Ramos (cell line): ENCODE measurements around the gene NR5A1.

Experiments used
- in situ Hi-C: fragments of 300-500 bp; cut with MboI; formaldehyde crosslinking; loops from one replicate; pipeline ENCODE4 v1.14.3; 2022; ENCODE audit warnings: low sequenced_read_pairs; ENCODE audit not compliant: unreplicated experiment

NR5A1 gene

DNA sequence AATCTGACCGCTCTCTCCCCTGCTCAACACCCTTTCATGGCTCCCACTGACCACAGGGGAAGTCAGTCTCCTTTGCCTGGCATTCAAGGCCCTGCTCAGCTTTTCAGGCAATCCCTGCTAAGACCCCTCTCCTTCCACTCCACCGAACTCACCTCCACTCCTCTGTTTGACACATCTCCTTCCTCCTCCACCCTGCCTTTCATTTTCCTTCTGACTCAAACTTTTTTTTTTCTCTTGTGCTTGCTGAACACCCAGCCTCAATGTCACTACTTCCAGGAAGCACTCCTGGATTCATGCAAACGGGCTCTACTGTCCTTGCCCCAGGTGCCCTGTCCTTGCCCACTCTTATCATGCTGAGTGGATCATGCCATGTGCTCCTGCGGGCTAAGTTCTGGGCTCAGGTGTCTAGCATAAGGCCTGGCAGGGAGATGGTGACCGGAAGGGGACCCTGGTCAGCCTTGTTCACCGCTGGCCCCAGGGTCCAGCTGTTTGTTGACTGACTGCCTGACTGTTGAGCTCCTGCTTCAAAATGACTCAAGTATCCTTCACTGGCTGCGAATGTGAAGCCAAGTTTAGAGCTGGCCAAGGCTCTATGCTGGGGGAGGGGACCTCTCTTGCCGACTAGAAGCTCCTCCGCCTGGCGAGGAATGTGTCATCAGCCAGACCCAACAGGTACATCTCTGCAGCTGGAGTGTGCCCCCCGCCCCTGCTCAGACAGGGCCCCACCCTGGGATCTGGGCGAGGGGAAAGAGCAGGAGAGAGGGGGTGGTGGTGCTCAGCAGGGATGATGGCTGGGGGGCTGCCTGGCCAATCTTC, 6.2 kb downstream of the NR5A1 start:
- in situ Hi-C loops: no loop called here

DNA sequence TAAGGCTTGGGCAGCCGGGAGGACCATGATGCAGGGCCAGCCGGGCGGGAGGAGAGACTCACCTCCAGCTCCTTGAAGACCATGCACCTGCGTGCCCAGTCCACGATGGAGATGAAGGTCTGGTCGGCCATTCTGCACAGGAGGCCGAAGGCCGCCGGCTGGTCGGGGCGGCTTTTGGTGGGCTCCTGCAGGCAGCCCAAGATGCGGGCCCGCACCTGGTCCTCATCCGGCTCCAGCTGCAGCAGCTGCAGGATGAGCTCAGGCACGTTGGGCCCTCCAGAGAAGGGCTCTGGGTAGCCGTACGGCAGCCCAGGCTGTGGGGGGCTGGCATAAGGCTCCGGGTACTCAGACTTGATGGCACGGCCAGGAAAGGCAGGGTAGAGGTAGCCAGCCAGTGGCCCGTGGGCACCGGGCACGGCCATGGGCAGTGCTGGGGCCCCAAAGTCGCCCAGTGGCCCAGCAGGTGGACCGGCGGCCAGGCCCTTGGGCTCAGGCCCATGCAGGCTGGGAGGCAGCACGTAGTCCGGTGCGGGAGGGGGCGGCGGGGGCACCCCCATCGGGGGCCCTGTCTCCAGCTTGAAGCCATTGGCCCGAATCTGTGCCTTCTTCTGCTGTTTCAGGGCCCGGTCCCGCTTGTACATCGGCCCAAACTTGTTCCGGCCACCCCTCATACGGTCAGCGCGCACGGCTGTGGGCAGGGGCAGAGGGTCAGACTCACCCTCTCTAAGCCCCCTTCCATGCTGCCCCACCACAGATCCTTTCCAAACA, 7.0 kb downstream of the NR5A1 start:
- in situ Hi-C loops: no loop called here

DNA sequence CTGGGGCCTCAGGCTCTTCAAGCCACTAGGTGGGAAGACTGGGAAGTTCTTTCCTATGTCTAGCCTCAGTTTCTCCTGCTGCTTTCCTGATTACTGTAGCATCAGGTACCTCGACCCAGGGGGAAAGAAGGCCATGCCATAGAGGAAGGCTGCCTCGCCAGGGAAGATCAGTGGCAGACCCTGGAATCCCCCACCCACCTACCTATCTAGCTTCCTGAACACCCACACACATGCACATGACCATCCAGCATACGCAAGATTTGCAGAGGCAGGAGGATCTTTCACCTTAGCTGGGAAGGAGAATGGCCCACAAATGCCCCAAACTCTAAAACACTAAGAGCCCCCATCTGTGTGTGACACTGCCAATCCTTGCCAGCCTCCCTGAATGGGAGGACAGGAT, 8.0 kb downstream of the NR5A1 start:
- in situ Hi-C loops: no loop called here

DNA sequence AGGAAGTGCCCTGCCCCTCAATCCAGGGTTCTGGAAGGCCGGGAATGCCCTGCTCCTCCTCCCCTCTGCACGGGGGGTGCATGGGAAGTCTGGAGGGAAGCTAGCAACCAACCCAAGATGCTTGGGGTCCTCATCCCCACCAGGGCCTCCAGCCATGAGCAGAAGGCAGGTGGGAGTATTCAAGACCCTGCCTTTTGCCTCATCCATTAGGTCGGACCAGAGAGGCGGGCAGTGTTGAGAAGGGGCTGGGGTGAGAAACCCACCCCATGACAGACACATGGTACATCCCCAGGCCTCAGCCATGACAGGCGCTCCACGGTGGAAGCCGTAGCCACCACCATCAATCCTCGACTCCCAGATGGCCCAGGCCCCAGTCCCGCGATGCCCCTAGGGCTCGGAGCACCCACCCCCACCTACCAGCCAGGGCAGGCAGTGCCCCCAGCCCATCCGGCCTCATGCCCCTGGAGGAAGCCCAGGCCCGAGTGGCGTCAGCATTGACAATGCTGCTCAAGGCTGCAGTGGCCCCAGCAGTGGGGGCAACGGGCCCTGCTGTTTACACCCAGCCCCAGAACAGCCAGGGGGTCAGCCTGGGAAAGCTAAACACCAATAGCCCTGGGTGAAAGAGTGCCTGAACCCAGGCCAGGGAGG, 8.6 kb downstream of the NR5A1 start:
- in situ Hi-C loops: no loop called here

DNA sequence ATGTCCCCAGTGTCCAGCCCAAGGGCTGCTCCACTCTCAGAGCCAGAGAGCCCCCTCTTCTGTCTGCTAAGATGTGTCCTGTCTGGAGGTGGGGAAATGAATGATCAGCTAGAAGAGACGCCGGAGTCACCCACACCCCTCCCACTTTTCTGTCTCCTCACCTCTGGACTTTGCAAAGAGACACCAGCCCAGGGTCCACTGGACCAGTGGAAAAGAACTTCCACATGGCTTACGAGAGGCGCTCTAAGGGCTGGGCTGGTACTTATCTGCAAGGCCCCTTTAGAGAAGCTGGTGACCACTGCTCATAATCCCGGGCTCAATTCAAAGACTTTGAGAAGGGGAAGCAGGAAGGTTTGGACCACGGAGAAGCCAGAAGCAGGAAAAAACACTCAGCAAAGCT, 9.2 kb downstream of the NR5A1 start:
- in situ Hi-C loops: no loop called here

DNA sequence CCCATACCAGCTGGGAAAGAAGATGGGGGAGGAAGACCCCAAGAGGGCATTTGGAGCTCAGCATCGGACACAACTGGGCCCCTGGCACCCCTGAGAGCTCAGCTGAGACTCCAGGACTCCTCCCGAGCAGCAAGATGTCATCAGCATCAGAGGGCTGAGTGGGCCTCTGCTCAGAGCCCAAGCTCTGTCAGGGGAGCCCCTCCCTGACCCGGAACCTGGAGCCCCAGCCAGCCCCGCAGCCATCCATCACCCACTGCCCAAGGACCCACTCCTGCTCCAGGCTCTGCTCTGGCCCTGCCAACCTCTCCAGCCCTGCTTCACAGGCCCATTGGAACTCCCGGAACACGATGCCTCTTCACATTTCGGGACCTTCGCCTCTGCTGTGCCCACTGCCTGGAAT, 9.8 kb downstream of the NR5A1 start:
- in situ Hi-C loops: no loop called here

DNA sequence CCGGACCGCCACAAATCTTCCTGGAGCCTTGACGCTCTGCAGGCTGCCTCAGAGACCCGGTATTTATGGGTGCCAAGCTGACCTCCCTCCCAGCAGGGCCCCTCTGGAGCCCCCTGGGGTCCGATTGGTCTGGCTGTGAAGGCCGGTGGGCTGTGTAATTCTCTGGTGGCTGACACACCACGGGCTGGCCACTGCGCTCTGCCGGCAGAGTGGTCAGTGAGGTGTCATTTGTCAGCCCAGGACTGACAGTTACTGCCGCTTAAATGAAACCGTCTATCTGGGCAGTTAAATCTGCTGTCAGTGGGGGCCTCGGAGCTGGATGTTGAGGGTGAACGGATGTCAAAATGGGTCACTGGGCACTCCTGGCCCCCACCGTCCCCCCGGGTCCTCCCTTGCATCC, 10.7 kb downstream of the NR5A1 start:
- in situ Hi-C loops: no loop called here

DNA sequence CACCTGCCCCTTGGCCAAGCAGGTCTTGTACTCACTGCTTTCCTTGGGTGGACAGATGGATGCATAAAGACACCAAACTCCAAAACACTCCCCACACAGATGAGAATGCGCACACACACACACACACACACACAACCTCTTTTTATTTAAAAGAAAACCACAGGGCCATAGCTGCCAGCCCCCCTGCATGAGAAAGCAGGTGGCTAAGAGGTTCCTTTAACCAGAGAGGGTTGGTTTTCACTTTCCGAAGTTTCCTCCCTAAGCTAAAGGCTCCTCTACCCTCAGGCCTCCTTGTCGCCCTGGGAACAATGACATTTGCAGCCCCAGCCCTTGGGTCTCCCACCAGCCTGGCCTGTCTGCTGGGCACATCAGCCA, 11.1 kb downstream of the NR5A1 start:
- in situ Hi-C loops: no loop called here

DNA sequence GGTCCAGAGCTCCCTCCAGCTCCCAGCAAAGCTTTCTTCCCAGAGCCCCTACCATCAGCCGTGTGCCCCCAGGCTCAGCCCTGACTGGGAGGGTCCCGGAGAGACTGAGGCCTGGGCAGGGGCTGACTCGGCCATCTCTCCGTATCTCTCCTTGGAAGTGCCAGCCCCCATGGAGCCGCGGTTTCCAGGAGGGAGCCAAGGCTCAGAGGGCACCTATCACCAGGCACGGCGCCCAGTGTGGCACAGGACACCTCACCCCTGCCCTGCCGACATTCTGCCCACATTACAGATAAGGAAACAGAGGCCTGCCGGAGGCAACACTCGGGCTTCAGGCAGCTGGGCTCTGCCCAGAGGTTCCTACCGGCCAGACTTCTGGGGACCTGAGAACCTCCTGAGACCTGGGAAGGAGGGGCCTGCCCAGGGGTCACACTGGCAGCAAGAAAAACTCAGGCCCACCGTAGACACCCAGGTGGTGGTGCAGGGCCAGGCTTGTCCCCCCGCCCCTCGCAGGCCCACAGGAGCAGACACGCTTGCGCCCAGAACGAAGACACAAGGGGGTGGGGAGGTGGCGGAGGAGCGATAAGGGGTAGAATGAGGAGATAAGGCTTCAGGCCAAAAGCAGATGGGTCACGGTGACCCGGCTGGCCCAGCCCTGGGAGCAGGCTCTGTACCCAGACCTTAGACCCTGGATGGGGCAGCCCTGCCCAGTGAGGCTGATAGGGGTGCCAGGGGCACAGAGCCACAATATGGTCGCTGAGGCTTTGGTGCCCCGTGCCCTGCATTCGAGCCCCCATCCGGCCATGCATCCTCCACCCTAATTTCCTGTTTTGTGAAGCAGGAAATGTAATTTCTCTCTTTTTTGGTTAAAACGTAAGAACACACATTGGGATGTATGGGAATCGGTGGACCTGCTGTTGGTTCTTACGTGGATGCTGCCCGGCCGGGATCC, 11.8 kb downstream of the NR5A1 start:
- in situ Hi-C loops: no loop called here

DNA sequence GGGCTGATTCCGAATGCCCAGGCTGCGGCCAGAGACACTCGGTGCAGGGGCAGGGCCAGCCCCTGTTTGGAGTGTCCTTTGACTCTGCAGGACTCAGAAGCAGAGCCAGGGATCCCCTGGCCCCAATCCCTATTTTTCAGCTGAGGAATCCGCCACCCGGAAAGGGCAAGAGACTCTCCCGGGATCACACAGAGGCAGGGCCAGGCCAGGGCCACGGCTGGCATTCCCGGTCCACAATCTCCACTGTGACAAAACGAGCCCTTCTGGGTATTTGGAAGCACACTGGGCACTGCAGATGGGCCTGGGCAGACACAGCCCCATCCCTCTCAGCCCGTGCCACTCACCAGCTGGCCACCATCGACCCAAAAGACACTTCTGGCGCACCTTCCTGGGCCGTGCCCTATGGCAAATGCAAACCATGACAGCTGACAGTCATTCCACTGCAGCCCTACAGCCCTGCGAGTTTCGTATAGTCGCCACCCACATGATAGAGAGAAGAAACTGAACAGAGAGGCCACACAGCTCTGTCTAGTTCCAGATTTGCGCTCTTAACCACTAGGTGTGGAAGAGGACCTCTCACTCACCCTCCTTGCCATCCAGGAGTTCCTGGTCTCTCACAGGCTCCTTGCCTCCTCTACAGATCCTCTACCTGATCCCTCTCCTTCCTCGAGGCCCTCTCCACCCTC, 13.3 kb downstream of the NR5A1 start:
- in situ Hi-C loops: no loop called here

DNA sequence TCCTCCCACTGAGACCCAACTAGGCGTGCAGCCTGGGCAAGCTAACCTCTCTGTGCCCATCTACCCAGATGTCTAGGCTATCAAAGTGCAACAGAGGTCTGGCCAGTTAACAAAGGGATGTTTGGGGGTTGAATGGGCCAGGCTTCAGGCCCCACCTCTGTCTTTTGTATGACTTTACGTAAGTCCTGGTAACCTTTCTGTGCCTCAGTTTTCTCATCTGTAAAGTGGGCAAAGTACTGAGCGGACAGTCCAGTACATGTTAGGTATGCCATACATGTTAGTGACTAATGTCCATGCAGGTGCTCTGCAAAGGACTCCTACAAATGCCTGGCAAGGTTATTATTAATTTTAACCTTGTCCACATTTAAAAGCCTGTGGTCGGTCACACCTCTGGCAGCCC, 14.0 kb downstream of the NR5A1 start:
- in situ Hi-C loops: no loop called here

DNA sequence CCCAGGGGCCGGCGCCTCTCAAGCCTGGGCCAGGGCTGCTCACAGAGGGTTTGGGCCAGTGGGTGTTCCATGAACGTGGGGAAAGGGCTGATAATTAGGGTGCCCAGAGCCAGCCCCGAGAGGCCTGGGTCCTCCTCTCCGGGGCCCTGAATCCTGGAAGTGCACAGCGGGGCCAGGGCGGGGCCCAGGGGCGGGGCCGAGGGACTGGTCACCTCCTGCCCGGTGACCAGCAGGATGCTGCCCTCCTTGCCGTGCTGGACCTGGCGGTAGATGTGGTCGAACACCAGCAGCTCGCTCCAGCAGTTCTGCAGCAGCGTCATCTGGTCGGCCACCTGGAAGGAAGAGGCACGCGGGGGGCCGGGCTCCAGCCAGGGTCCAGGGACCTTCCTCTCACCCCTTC, 14.4 kb downstream of the NR5A1 start:
- in situ Hi-C loops: no loop called here

DNA sequence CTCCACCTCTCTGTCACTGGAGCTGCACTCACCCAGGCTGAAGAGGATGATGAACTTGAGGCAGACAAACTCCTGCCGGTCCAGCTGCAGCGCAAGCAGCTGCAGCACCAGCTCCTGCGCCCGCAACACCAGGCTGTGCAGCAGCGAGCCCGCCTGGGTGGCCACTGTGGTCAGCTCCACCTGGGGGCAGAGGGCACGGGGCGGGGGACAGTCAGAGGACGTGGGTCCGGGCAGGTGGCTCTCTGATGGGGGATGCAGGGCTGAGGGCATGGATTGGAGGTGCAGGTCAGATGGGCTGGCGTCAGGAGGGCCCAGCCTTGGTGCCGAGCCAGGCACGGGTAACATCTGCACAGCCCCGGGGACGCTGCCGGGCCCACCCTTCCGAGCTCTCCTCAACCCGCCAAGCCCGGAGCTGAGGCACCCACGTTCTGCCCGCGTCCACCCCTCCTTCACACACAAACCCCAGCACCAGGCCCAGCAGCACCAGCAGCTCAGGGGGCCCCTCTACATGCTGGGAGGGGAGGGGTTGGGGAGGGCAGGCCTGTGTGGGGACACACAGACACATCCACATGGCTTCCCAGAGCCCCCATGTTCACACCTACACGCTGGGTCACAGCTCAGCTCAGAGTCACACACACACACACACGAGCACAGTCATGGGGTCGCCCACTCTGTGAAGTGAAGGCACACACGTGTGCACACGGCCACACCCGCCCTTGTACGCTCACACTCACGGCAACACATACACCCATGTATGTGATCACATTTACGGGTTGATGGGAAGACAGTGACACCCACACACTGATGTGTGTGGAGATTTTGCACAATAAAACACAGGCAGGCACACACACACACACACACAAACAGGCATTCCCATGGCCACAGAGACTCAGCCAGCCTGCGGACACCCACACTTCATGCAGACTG, 15.9 kb downstream of the NR5A1 start:
- in situ Hi-C loops: no loop called here

DNA sequence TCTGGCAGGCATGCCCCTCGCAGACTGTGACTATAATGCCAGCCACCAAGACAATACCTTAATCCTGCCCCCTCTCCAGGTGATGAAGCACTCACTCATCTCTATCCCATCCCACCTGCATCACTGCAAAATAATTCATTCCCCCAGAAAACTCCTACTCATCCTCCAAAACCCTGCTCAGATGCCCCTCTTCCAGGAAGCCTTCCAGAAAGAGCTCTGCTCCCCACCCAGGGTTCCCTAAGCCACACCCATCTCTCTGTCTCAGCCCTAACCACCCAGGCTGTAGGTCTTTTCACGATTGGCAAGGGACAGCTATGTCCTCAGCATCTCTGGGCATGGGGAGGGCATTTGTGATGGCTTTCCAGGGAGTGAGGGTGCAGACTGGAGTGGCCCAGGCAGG, 17.2 kb downstream of the NR5A1 start:
- in situ Hi-C loops: no loop called here

DNA sequence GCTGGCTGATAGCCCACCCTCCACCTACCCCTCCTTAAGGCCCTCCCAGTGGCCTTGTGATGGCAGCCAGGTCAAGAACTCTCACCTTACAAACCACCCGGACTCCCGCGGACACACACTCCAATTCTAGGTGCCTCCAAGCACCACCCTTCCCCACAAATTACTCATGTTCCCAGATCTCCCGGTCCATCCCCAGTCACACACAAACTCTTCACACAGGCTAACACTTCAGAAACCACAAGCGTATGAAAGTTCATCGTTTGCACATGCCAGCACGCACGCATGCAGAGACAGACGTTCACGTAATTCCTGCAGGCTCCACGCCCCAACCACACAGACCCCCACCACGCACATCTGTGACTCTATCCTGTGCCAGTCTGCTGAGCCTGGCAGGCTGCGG, 18.0 kb downstream of the NR5A1 start:
- in situ Hi-C loops: no loop called here

DNA sequence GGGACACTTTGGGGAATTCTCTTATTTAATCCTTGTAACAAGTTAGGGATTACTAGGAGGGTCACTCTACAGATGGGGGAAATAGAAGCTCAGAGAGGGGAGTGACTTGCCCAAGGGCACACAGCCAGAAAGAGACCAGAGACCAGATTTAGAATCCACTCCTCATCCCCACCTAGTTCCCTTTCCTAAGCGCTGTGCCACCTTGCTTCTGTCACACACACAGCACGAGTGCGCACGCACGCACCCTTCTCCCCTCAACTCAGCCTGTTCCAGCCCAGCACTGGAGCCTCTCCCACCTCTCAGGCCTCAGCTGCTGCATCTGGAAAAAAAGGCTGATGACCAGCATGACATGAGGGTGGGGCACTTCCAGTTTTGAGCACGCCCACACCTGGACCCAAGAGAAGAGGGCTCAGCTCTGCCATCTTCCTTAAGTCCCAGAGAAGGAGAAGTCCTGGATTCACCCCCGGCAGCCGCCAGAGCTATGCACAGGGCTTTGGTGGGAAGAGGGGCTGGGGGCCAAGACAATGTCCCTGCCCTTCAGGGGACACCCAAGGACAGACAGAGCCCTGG, 18.5 kb downstream of the NR5A1 start:
- in situ Hi-C loops: no loop called here

DNA sequence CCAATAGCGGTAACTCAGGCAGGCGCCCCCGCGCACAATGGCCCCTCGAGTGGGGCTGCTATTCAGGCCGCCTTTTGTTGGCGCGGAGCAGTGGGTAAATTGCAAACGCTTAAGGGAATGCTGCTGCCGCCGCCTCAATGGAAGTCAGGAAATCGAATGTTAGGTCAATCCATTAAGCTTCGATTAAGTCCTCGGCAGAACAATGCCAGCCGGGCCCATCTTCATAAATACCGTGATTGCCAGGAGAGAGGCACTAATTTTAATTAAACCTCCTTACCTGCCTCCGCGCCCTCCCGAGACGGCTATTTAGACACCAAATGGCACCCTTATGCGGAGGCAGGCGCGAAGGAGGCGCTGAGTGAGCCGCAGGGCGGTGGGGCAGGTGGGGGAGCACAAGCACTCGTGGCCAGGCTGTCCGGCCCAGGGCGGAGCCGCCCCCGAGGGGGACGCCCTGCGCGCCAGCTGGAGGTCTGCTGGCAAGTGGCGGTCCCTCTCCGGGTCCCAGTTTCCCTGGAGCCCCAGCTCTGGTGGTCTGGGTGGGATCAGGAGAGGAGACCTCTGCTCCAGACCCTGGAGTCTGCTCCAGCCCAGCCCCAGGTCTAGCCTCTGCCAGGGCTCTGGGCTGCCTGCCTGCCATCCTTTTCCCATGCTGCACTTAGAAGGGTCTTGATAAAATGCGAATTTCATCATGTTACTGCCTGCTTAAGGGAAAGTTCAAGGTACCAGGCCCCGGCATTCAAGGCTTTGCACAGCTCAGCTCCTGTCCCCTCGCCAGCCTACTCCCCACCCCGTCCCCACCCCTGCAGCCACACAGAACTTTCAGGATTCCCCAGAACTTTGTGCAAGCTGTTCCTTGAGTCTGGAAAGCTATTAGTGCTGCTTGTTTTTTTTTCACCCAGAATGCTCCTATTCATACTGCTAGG, 19.7 kb downstream of the NR5A1 start:
- in situ Hi-C loops: no loop called here
